Keratinocyte (primary cell): ENCODE results near the gene NME7. TPM values are rescaled to one million over a fixed set of nuclear protein-coding genes. Genes with fewer than 3 reads are reported as not detected.

ENCODE experiments used
- DNase-seq: peaks from one replicate; pipeline ENCODE4 v3.0.0-alpha.2; 2011; ENCODE audit warnings: low read depth, missing footprints, low spot score
- FAIRE-seq: peaks from 2 replicates; lab custom pipeline; 2011; peaks lifted over from hg19 to GRCh38; lab: Jason Lieb, UNC
- H2AFZ ChIP-seq: 2 replicates; pipeline ENCODE4 v1.6.0; 2012; ENCODE audit warnings: low read length, control low read depth, inconsistent platforms; ENCODE audit not compliant: control insufficient read depth
- H3K27ac ChIP-seq: 2 replicates; pipeline ENCODE4 v1.5.1; 2011; ENCODE audit warnings: low read length; ENCODE audit not compliant: control insufficient read depth, insufficient read depth
- H3K27me3 ChIP-seq: 3 replicates; pipeline ENCODE4 v1.6.0; 2011; ENCODE audit warnings: low read length; ENCODE audit not compliant: control insufficient read depth, insufficient read depth; ENCODE audit errors: extremely low read depth
- H3K36me3 ChIP-seq, 2 experiments: 2 replicates in 1 of 2; 3 replicates in 1 of 2; pipeline ENCODE4 v1.5.1; 2011; ENCODE audit warnings: low read length in 2 of 2, mild to moderate bottlenecking in 1 of 2; ENCODE audit not compliant: control insufficient read depth in 2 of 2, insufficient read depth in 2 of 2; ENCODE audit errors: extremely low read depth in 1 of 2
- H3K4me1 ChIP-seq: 3 replicates; pipeline ENCODE4 v1.5.1; 2011; ENCODE audit warnings: low read length; ENCODE audit not compliant: control insufficient read depth, insufficient read depth; ENCODE audit errors: extremely low read depth
- H3K4me2 ChIP-seq: 3 replicates; pipeline ENCODE4 v1.6.0; 2011; ENCODE audit warnings: low read depth, low read length; ENCODE audit not compliant: control insufficient read depth, insufficient read depth; ENCODE audit errors: extremely low read depth
- H3K4me3 ChIP-seq, 3 experiments: fragments of 200-600 bp in 1 of 3; sonication (generic) in 1 of 3; 2 replicates in 2 of 3; 3 replicates in 1 of 3; pipeline ENCODE4 v1.5.1; 2011 to 2016; ENCODE audit warnings: low read length in 3 of 3, mild to moderate bottlenecking in 3 of 3, control low read depth in 2 of 3, inconsistent platforms in 1 of 3, low read depth in 1 of 3, mixed read lengths in 1 of 3, mixed run types in 1 of 3, moderate library complexity in 1 of 3; ENCODE audit not compliant: control insufficient read depth in 2 of 3, insufficient read depth in 2 of 3; ENCODE audit errors: extremely low read depth in 1 of 3
- H3K79me2 ChIP-seq: 2 replicates; pipeline ENCODE4 v1.6.0; 2012; ENCODE audit warnings: low read length; ENCODE audit not compliant: control insufficient read depth, insufficient read depth
- H3K9ac ChIP-seq: 3 replicates; pipeline ENCODE4 v1.6.0; 2011; ENCODE audit warnings: low read length; ENCODE audit not compliant: control insufficient read depth, insufficient read depth; ENCODE audit errors: extremely low read depth
- H3K9me1 ChIP-seq: 3 replicates; pipeline ENCODE4 v1.6.0; 2011; ENCODE audit warnings: low read length; ENCODE audit not compliant: control insufficient read depth, insufficient read depth; ENCODE audit errors: extremely low read depth
- H3K9me3 ChIP-seq: 2 replicates; pipeline ENCODE4 v1.5.1; 2012; ENCODE audit warnings: low read depth, low read length; ENCODE audit not compliant: control insufficient read depth
- H4K20me1 ChIP-seq: 3 replicates; pipeline ENCODE4 v1.6.0; 2011; ENCODE audit warnings: low read length; ENCODE audit not compliant: control insufficient read depth, insufficient read depth; ENCODE audit errors: extremely low read depth
- CTCF ChIP-seq, 3 experiments: IDR thresholded peaks in 1 of 3; conservative IDR thresholded peaks in 1 of 3; optimal IDR thresholded peaks in 1 of 3; 2 replicates in 2 of 3; 3 replicates in 1 of 3; pipeline versions ENCODE3 to v1.5.1; 2011; ENCODE audit warnings: low read length in 3 of 3, mild to moderate bottlenecking in 3 of 3, moderate library complexity in 2 of 3, control low read depth in 1 of 3, inconsistent platforms in 1 of 3; ENCODE audit not compliant: insufficient read depth in 2 of 3; ENCODE audit errors: extremely low read depth in 1 of 3
- EZH2 ChIP-seq: IDR thresholded peaks from one replicate; pipeline ENCODE4 v1.6.1; 2012; ENCODE audit warnings: inconsistent platforms, mild to moderate bottlenecking, low read length, moderate library complexity
- dilution Hi-C: fragments of 300-500 bp; cut with MboI; formaldehyde crosslinking; loops from one replicate; pipeline ENCODE4 v1.7.0; 2020; ENCODE audit warnings: low sequenced_read_pairs; ENCODE audit not compliant: extremely low pct_ligation_motif_present
- polyA plus RNA-seq, 5 experiments: library from polyadenylated mRNA; depleted of rRNA in 3 of 5; stranded (reverse) in 3 of 5; stranded (forward) in 1 of 5; unstranded in 1 of 5; fragments of >200 nt; gene quantifications; 1 replicate in 1 of 5; 2 replicates in 3 of 5; 3 replicates in 1 of 5; pipeline versions ENCODE4 v1.2.1 to v1.2.3, GENCODE V29; 2011 to 2012; ENCODE audit warnings: missing spikeins in 2 of 5, low read depth in 1 of 5, low replicate concordance in 1 of 5

NME7 gene
- polyA plus RNA-seq, 1 donor (not counting 4 experiments of a cell fraction or from before 2014, with no cell fraction given) = 52.9 TPM

DNA sequence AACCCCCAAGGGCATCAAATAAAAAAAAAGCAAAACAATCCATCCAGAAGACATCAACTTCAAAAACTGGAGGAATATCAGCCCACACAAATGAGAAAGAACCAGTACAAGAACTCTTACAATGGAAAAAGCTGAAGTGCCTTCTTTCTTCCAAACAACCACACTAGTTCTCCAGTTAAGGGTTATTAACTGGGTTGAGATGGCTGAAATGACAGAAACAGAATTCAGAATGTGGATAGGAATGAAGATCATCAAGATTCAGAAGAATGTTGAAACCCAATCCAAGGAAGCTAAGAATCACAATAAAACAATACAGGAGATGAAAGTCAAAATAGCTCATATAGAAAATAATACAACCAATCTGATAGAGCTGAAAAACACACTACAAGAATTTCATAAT lies 104.5 kb downstream of the NME7 start:
- Histone ChIP-seq H3K4me3 (no peak overlapping the region), H2AFZ (no peak overlapping the region), H3K9ac (no peak overlapping the region), H3K4me2 (no peak overlapping the region), H4K20me1 (no peaks in the 10 kb centered on the region), H3K9me3 (no peaks in the 10 kb centered on the region), H3K9me1 (no peaks in the 10 kb centered on the region), H3K27ac (no peak overlapping the region), H3K27me3 (no peaks in the 10 kb centered on the region), H3K4me1 (no peaks in the 10 kb centered on the region), H3K79me2 (no peaks in the 10 kb centered on the region), H3K36me3 (no peaks in the 10 kb centered on the region)
- dilution Hi-C loops = no loop called here
- TF ChIP-seq EZH2 (no peak), CTCF (optimal IDR thresholded peaks at IDR 0.05 in 1 of 3, IDR thresholded peaks at IDR 0.05 in 1 of 3, conservative IDR thresholded peaks at IDR 0.05 in 1 of 3; ENCODE audit: extremely low read depth in 1 of 3, insufficient read depth in 2 of 3, low read length in 3 of 3) (no peak)
- FAIRE-seq (peak; percentile 51), DNase-seq (no peak)

GRCh38 chr1:169261884-169262283 lies 105.7 kb downstream of the NME7 start:
- no peaks in the 10 kb centered on the region for H3K4me1 ChIP-seq
- H3K9me3 ChIP-seq = no peaks in the 10 kb centered on the region
- H3K9ac ChIP-seq = no peak overlapping the region
- no peak overlapping the region for H3K4me2 ChIP-seq
- no peak overlapping the region for H3K27ac ChIP-seq
- H3K4me3 ChIP-seq = no peak overlapping the region
- no peaks in the 10 kb centered on the region for H3K36me3 ChIP-seq
- no peaks in the 10 kb centered on the region for H3K9me1 ChIP-seq
- H2AFZ ChIP-seq = no peak overlapping the region
- no peaks in the 10 kb centered on the region for H3K27me3 ChIP-seq
- no peak for DNase-seq
- no peaks in the 10 kb centered on the region for H3K79me2 ChIP-seq
- dilution Hi-C loops = no loop called here
- TF ChIP-seq EZH2 = no peak
- TF ChIP-seq CTCF (optimal IDR thresholded peaks at IDR 0.05 in 1 of 3, IDR thresholded peaks at IDR 0.05 in 1 of 3, conservative IDR thresholded peaks at IDR 0.05 in 1 of 3; ENCODE audit: extremely low read depth in 1 of 3, insufficient read depth in 2 of 3, low read length in 3 of 3) = no peak
- no peaks in the 10 kb centered on the region for H4K20me1 ChIP-seq
- FAIRE-seq = no peak
